NCI-H2227 (cell line): ENCODE measurements around the gene KRT2.

Experiments used
- DNase-seq: peaks from one replicate; lab custom pipeline; 2025; ENCODE audit not compliant: unreplicated experiment; lab: John Stamatoyannopoulos, UW

KRT2 gene

DNA sequence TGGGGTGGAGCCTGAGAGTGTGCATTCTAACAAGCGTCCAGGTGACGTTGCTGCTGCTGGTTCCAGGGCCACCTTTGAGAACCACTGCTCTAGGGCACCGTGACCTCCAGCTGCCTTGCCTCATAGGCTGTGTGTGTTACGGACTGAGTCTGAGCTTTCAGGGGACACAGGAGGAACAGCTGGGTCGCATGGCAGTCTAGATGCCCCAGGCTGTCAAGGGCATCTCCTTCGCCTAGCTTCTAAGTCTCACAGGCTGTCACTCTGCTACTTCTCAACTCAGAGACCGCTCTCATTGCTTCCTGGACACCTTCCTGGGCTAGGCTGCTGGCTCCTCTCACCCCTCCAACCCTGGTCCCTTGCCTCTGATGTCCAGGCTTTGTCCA is 34.6 kb downstream of the KRT2 start:
- no peak for DNase-seq

- no peak for DNase-seq
These were observed 35.2 kb downstream of the KRT2 start for GRCh38 chr12:52616680-52617402.

DNA sequence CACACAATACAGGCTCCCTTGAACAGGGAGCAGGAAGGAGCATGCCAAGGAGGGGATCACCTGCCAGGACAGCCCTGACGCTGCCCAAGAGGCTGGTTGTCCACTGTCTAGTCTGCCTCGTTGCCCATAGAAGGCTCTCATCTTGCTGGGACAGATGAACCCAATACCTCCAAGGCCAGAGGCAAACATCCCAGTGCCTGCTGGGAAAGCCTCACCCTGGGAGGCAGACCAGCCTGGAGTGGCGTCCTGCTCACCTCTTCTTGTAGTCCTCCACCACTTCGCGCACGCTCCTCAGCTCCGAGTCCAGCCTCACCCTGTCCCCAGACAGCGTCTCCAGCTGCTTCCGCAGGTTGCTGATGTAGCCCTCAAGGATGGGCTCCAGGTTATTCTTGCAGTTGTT is 36.1 kb downstream of the KRT2 start:
- DNase-seq, result no peak

GRCh38 chr12:52615208-52615868 is 36.7 kb downstream of the KRT2 start:
- no peak for DNase-seq

GRCh38 chr12:52614381-52615207 is 37.4 kb downstream of the KRT2 start:
- DNase-seq, result no peak

DNA sequence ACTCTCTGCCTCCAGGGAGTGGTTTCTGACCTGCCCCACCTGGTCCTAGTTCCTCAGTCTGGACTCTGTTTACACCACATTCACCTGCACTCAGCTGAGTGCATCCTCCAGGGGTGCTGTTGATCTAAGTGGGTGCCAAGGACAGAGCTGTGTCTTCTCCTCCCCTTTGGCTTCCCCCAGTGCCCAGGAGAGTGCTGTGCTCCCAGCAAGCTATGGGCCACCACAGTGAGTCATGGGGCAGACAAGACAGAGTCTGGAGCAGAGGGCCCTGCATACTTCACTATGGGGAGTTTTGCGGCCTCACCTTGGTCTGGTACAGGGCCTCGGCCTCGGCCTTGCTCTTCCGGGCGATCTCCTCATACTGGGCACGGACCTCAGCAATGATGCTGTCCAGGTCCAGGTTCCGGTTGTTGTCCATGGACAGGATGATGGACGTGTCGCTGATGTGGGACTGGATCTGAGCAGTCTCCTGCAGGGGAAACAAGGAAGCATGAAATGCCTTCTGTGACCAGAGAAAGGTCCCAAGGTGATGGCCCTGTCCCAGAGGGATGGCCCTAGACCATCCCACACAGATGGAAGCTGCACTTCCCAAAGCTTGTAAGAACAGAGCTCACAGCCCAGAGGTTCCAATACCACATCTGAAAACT is 38.5 kb downstream of the KRT2 start:
- DNase-seq, result no peak

- DNase-seq, result no peak
These were observed 39.3 kb downstream of the KRT2 start for GRCh38 chr12:52612431-52613383.

GRCh38 chr12:52611080-52611468 is 40.9 kb downstream of the KRT2 start:
- no peak for DNase-seq

DNA sequence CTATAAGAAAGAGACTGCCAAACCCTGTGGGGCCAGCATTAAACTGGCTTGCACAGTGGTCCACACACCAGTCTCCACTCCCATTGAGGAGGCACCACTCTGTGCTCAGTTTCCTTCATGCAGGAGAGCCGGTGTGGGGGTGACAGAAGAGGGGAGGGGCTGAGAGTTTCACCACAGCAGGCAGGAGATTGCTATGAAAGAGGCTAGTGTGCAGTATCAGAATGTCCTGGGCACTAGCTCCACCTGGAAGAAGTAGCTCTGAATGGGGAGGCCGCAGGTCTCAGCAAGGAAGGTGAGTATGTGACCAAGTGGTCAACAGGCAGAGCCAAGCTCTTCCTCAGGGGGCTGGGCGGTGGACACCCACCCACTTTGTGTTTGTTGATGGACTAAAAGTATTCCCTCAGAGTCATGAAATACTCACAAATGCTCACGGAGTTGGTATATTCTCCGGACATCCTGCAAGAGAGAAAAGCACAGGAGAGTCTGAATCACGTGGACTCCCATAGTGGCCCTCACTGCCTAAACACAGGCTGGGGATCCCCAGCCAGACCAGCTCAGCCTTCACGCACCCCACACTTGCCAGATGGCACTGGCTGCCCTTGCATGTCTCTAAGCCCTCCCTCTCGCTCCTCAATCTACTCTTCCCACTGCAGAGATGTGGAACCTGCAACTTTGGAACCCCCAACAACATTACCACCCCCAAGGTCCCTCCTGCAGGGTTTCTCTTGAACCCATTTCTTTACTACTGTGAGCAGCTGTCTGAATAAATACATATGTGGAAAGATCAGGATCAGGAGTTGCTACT is 43.0 kb downstream of the KRT2 start:
- DNase-seq, result no peak

DNA sequence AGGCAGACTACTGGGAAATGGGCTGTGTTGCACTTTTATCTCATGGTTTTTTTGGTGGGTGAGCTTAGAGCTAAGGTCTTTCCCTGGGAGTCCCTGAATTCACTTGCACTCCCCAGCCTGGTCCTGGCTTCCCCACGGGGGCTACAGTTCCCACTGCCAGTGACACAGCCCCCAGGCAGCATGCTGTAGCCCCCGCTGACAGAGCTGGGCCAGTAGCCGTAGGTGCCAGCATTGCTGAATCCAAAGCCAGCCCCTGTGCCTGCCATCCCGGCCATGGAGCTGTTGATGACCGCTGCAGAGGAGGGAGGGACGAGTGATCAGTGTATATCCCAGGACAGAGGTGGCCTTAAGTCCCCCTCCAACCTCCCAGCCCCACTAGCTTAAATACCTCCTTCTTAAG is 43.9 kb downstream of the KRT2 start:
- no peak for DNase-seq

DNA sequence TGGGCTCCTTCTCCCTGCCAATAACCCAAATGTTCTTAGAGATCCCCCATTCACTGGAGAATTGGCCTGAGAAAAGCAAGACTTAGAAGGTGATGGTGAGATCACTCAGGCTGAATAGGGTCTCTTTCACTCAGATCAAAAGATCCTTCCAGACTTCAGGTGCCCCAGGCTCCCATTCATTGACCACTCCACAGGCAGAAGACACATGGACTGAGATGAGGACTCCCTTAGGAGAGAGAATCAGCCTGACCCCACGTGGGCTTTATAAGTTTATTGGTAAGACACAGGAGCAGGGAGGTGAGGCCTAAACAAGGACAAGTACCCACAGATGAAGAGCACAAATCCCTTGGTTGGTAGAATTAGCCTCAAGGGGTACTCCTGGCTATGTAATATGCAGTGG is 44.7 kb downstream of the KRT2 start:
- no peak for DNase-seq

DNA sequence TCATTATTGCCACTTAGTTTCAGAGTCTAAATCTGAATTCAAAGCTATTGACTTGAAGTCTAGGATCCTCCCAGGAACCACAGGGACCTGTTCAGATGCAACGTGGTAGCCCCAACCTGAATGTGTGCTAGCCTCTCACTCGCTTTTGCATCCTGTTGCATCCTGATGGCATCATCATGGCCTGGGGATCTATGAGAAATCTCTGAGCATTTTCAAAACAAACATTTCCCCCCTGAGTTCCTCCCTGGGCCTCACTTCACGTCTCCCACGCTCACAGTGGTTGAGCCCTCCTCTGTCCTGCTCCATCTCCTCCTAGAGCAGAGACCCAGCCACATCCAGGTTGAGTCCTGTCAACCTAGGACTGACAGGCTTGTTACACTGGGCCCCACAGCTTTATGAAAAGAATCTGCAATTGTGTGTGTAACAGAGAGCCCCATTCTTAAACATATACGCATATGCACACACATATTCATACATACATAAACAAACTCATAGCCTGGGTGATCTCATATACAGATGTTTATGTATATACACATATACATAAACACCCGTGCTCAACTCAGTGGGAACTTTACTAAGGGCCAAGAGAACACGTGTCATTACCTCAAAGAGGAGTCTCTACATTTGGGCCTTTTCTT is 45.3 kb downstream of the KRT2 start:
- no peak for DNase-seq

DNA sequence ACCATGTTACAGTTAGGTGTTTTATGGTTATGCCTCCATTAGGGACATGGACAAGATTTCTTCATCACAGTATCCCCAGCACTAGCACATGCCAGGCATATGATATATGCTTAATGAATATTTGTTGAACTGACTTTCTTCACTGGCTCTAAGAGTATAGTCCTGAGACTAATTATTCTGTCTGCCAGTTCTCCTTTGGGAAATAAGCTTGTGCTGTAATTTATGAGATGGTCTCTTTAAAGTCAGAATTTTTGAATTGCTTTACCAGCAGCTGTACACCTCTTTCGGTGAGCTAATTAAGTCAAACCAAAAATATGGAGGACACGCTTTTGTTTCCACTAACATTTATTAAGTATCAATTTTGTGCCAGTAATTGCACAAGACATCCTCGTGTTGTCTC is 45.9 kb downstream of the KRT2 start:
- DNase-seq, result no peak

GRCh38 chr12:52605542-52605941 is 46.5 kb downstream of the KRT2 start:
- no peak for DNase-seq

DNA sequence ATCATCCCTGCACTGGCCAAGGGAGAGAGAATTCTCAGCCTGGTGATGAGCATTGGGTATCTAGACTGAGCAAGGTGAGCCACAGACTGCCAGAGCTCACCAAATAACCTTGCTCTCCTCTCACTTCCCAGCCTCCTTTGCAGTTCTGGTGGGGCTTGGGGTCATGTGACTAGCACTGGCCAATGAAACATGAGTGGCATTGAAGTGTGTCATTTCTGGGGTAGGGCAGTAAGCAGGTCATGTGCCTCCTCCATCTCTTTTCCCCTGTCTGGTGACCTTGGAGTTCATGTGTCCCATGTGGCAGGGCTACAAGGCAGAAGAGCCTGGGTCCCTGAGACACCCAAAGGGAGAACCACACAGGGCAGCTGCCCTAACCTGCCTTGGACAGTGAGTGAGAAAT is 47.2 kb downstream of the KRT2 start:
- DNase-seq, result no peak

- no peak for DNase-seq
These were observed 48.7 kb downstream of the KRT2 start for GRCh38 chr12:52603314-52603713.

GRCh38 chr12:52602552-52602951 is 49.5 kb downstream of the KRT2 start:
- DNase-seq, result no peak

- DNase-seq, result no peak
These were observed 50.3 kb downstream of the KRT2 start for GRCh38 chr12:52601671-52602070.

GRCh38 chr12:52600941-52601481 is 51.0 kb downstream of the KRT2 start, which contains the start of gene KRT72:
Gene KRT72 (minus strand): TSS chr12:52601463. CDS start chr12:52601452, 11 bp downstream.
- DNase-seq, result no peak
